HEK293 (cell line): ENCODE results near the gene AKAP6.

Source experiments
- CTCF ChIA-PET: fragments of 350-600 bp; formaldehyde crosslinking; extraction: SDS; loops from one replicate; lab custom pipeline; 2021; ENCODE audit warnings: antibody characterized with exemption; lab: Yijun Ruan, JAX
- POLR2A ChIA-PET: fragments of 300-600 bp; formaldehyde crosslinking; extraction: SDS; loops from one replicate; lab custom pipeline; 2020; ENCODE audit warnings: antibody characterized with exemption, inconsistent platforms; lab: Yijun Ruan, JAX
- H3K27ac ChIP-seq: fragments of 200-500 bp; sonication (Bioruptor generic); 2 replicates; pipeline ENCODE4 v1.5.1; 2014; ENCODE audit warnings: low read depth, low read length, control low read depth, inconsistent platforms; ENCODE audit errors: extremely low read depth
- H3K36me3 ChIP-seq, 2 experiments: fragments of 200-500 bp in 1 of 2; sonication (Bioruptor generic) in 1 of 2; 1 replicate in 1 of 2; 2 replicates in 1 of 2; pipeline ENCODE4 v1.5.1; 2014 to 2017; ENCODE audit warnings: inconsistent platforms in 2 of 2, low read length in 2 of 2; ENCODE audit not compliant: control insufficient read depth in 2 of 2, insufficient read depth in 1 of 2
- H3K4me1 ChIP-seq: fragments of 200-500 bp; sonication (Bioruptor generic); 2 replicates; pipeline ENCODE4 v1.5.1; 2014; ENCODE audit warnings: mild to moderate bottlenecking, low read length, inconsistent platforms; ENCODE audit not compliant: control insufficient read depth, insufficient read depth
- H3K4me3 ChIP-seq: 2 replicates; pipeline ENCODE4 v1.5.1; 2011; ENCODE audit warnings: low read depth, mild to moderate bottlenecking, control low read depth, low read length, moderate library complexity
- H3K9me3 ChIP-seq: fragments of 200-500 bp; sonication (Bioruptor generic); 2 replicates; pipeline ENCODE4 v1.5.1; 2014; ENCODE audit warnings: low read depth, low read length, inconsistent platforms; ENCODE audit not compliant: control insufficient read depth, insufficient read depth
- GFI1B ChIP-seq: fragments of 450-650 bp; formaldehyde crosslinking; IDR thresholded peaks from 2 replicates; pipeline ENCODE4 v1.5.1; 2016; ENCODE audit warnings: missing biosample characterization, missing genetic modification characterization
- GLIS2 ChIP-seq: fragments of 450-650 bp; formaldehyde crosslinking; IDR thresholded peaks from 2 replicates; pipeline ENCODE4 v1.5.1; 2016; ENCODE audit warnings: missing biosample characterization, missing genetic modification characterization
- PRDM2 ChIP-seq: fragments of 450-650 bp; formaldehyde crosslinking; IDR thresholded peaks from 2 replicates; pipeline ENCODE4 v1.5.1; 2016; ENCODE audit warnings: missing biosample characterization, missing genetic modification characterization, borderline replicate concordance
- PRDM6 ChIP-seq: fragments of 450-650 bp; formaldehyde crosslinking; IDR thresholded peaks from 2 replicates; pipeline ENCODE4 v1.5.1; 2017; ENCODE audit warnings: missing biosample characterization, missing genetic modification characterization
- SETDB1 ChIP-seq: IDR thresholded peaks from one replicate; pipeline ENCODE4 v1.6.1; 2017; ENCODE audit warnings: mild to moderate bottlenecking, low read length, moderate library complexity, mixed read lengths; ENCODE audit not compliant: insufficient read length
- TRIM28 ChIP-seq: IDR thresholded peaks from 2 replicates; pipeline ENCODE4 v1.6.1; 2011; ENCODE audit warnings: low read length, control low read depth, borderline replicate concordance
- YY1 ChIP-seq: fragments of 450-650 bp; formaldehyde crosslinking; IDR thresholded peaks from 2 replicates; pipeline ENCODE4 v1.5.1; 2018; ENCODE audit warnings: missing biosample characterization, missing genetic modification characterization
- ZBTB20 ChIP-seq: fragments of 450-650 bp; formaldehyde crosslinking; IDR thresholded peaks from 2 replicates; pipeline ENCODE4 v1.5.1; 2016; ENCODE audit warnings: missing biosample characterization, missing genetic modification characterization
- ZNF266 ChIP-seq: fragments of 450-650 bp; formaldehyde crosslinking; IDR thresholded peaks from 2 replicates; pipeline ENCODE4 v1.5.1; 2016; ENCODE audit warnings: missing biosample characterization, missing genetic modification characterization, low read depth
- ZNF335 ChIP-seq: fragments of 450-650 bp; formaldehyde crosslinking; conservative IDR thresholded peaks from 2 replicates; pipeline ENCODE4 v1.5.1; 2016; ENCODE audit warnings: missing biosample characterization, missing genetic modification characterization
- ZNF580 ChIP-seq: fragments of 450-650 bp; formaldehyde crosslinking; IDR thresholded peaks from 2 replicates; pipeline ENCODE4 v1.5.1; 2016; ENCODE audit warnings: missing biosample characterization, missing genetic modification characterization
- ZNF585B ChIP-seq: fragments of 450-650 bp; formaldehyde crosslinking; IDR thresholded peaks from 2 replicates; pipeline ENCODE4 v1.5.1; 2016; ENCODE audit warnings: missing biosample characterization, missing genetic modification characterization
- ZNF654 ChIP-seq: fragments of 450-650 bp; formaldehyde crosslinking; IDR thresholded peaks from 2 replicates; pipeline ENCODE4 v1.5.1; 2016; ENCODE audit warnings: low read depth, missing biosample characterization, missing genetic modification characterization
- ZNF677 ChIP-seq: fragments of 450-650 bp; IDR thresholded peaks from 2 replicates; pipeline ENCODE4 v1.5.0; 2018; ENCODE audit warnings: missing biosample characterization, mild to moderate bottlenecking, missing genetic modification characterization, moderate library complexity
- ZSCAN30 ChIP-seq: fragments of 450-650 bp; IDR thresholded peaks from 2 replicates; pipeline ENCODE4 v1.5.1; 2018; ENCODE audit warnings: missing biosample characterization, mild to moderate bottlenecking, missing genetic modification characterization, moderate library complexity

The AKAP6 gene

GRCh38 chr14:32825058-32825457, 496.0 kb downstream of the AKAP6 start (continued):
- TF ChIP-seq SETDB1 (no peak), PRDM2 (no peak)

- no peak overlapping the region for H3K4me3 ChIP-seq
- CTCF ChIA-PET = interaction anchor here (0.6 to 0.7 kb wide), 2 partner anchors 27 to 66 kb away, joined by 3 read pairs; no protein-coding TSS in a partner anchor
- POLR2A ChIA-PET = no interaction called here
Measured at GRCh38 chr14:32826404-32827082, 497.4 kb downstream of the AKAP6 start.

GRCh38 chr14:32827514-32827913, 498.4 kb downstream of the AKAP6 start:
- Histone ChIP-seq H3K9me3 (no peaks in the 10 kb centered on the region), H3K4me1 (no peaks in the 10 kb centered on the region), H3K27ac (no peak overlapping the region), H3K4me3 (no peak overlapping the region), H3K36me3 (no peaks in the 10 kb centered on the region)
- ChIA-PET POLR2A (no interaction called here), CTCF (no interaction called here)
- no peak for TF ChIP-seq ZNF266 (tag by site-specific recombination)
- TF ChIP-seq GFI1B (tag by site-specific recombination) = 0 out of 2 replicates have a peak, but pooled peaks have one; percentile 20

More at GRCh38 chr14:32826404-32827082, 497.4 kb downstream of the AKAP6 start:
- no peak overlapping the region for H3K27ac ChIP-seq
- H3K9me3 ChIP-seq = no peaks in the 10 kb centered on the region
- TF ChIP-seq PRDM6 (0 out of 2 replicates have a peak, but pooled peaks have one; percentile 6), ZNF585B (no peak), ZNF654 (0 out of 2 replicates have a peak, but pooled peaks have one; percentile 11), GLIS2 (no peak), YY1 (tag by site-specific recombination) (no peak), ZBTB20 (peak; percentile 56; the same call in 1 of the 2 replicates), ZNF580 (tag by site-specific recombination) (no peak), ZNF677 (tag by site-specific recombination) (no peak), TRIM28 (no peak), ZSCAN30 (tag by site-specific recombination) (no peak), ZNF335 (tag by site-specific recombination) (peak; percentile 41)
- no peaks in the 10 kb centered on the region for H3K36me3 ChIP-seq
- no peaks in the 10 kb centered on the region; the same call in 1 of the 2 replicates for H3K4me1 ChIP-seq
